GM19455 (cell line): ENCODE data around the gene LGR6.
"Not testable (repeated sequence)": the region's sequence is repeated elsewhere in the genome, so short reads cannot be mapped to it uniquely, and the experiment has no call there.

Source experiments
- ATAC-seq: cut with Tn5 transposase; IDR thresholded peaks from one replicate; pipeline ENCODE4 v1.9.1; 2021; ENCODE audit not compliant: unreplicated experiment

The LGR6 gene

GRCh38 chr1:202158810-202159533 is 34.6 kb upstream of the LGR6 start:
- no peak for ATAC-seq

GRCh38 chr1:202159534-202160371 is 33.8 kb upstream of the LGR6 start:
- peak; percentile 32 for ATAC-seq

DNA sequence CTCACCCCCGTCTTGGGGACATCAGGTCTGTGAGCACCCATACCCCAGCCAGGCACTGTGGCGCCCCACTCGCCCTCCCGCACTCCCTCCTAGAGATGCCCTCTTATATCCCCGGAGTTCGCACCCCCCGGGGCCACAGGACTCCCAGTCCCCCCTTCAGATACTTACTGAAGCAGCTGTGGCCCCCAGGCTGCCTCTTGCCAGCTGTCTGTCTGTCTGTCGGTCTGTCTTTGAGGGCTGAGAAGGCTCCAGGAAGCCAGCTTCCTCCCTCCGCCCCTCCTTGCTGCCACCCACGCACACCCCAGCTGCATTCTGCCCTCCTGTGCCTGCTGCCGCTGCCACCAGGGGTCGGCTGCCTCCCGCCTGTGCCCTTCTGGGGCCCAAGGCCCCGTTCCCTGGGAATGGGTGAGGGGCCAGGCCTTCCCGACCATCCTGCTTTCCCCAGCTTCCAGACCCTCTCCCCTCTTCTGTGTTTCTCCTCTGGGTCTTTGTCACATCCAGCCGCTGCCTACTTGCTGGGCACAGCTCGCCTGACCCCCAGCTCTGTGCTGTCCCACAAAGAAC is 33.1 kb upstream of the LGR6 start, which contains the start of gene PTPN7:
Gene PTPN7, minus strand, starts transcription at position 226 of the 564 bp plus-strand sequence. CDS start 1,200 bp downstream, outside the sequence.
- peak; percentile 41 for ATAC-seq

DNA sequence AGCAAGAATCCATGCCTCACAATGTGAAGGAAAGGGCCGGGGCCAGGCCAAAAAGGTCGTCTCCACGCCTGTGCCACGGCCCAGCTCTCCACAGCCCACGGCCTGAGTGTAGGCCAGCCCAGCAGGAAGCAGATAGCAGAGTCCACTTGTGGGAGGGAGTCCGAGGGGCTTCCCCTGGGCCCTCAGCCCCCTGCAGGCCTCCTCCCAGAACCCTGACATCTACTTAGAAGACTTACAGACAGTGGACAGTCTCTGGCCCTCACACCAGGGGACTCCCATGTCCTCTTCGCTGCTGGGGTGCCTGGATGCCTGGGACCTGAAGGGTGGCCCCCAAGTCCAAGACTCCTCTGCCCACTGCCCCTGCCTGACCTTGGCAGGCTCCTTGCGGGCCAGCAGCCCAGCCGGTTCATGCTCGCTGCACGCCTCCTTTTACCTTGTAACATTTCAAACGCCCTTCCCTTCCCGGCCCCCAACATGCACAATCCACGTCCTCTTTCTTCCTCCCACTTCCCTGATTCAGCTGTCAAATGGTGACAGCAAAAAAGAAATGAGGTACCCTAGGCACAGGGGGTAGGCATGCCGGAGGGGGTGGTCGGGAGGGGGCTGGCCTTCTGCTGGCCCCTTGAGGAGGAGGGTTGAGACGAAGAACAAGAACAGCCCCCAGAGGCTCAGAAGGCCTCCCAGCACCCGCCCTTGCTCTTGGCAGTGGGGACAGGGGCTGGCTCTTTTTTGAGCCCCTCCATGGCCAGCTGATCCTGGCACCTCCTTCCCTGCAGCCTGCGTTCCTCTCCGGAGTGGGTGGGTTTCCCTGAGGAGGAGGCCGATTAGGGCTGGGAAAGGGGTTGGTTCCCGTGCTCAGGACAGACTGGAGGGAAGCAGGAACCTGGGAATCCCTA is 32.2 kb upstream of the LGR6 start:
- ATAC-seq = no peak

DNA sequence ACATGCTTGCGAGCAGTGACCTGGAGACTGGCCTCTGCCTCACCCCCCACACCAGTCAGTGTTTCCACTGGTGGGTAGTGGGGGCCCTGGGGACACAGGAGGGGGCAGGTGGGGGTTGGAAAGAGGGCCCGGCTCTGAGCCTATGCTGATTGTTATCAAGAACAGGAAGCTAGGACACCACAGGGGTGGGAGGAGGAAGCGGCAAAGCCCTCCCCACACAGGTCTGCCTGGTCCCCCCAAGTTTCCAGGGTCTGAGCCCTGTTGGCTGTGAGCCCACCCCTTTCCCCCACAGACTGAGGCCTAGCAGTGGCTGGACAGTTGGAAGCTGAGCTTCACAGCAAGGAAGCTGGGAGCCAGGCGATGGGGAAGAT is 31.6 kb upstream of the LGR6 start:
- ATAC-seq = no peak

- no peak for ATAC-seq
These were observed 30.9 kb upstream of the LGR6 start for GRCh38 chr1:202162418-202163280.

GRCh38 chr1:202163281-202164270 is 30.0 kb upstream of the LGR6 start:
- ATAC-seq = no peak

- no peak for ATAC-seq
These were observed 29.1 kb upstream of the LGR6 start for GRCh38 chr1:202164271-202165037.

DNA sequence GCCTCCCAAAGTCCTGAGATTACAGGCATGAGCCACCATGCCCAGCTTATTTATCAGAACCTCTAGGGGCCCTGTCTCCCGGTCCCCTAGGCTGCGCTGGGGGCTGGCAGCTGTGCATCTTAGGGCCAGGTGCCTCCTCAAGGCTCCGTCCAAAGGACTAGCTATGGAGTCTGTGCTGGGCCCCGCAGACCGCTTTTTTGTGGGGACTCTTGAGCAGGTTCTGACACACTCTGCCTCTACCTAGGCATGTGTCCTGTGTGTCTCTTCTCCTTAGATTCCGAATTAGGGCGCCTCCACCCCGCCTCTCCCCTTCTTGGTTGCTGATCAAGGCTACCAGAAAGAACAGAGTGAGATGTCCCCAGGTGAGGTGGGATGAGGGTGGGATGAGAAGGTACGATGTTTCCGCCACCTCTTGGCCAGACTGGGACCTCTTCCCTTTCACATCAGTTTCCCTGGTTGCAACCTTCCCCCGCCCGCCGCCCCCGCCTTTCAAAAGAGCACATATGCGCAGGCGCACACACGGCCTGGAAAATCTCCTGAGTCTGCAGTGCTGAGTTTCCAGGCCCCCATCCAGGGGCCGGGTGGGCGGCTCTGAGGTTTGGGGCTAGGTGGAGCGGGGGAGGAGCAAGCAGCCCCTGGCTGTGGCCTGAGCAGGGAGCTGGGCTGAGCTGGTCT is 28.2 kb upstream of the LGR6 start:
- ATAC-seq = no peak

DNA sequence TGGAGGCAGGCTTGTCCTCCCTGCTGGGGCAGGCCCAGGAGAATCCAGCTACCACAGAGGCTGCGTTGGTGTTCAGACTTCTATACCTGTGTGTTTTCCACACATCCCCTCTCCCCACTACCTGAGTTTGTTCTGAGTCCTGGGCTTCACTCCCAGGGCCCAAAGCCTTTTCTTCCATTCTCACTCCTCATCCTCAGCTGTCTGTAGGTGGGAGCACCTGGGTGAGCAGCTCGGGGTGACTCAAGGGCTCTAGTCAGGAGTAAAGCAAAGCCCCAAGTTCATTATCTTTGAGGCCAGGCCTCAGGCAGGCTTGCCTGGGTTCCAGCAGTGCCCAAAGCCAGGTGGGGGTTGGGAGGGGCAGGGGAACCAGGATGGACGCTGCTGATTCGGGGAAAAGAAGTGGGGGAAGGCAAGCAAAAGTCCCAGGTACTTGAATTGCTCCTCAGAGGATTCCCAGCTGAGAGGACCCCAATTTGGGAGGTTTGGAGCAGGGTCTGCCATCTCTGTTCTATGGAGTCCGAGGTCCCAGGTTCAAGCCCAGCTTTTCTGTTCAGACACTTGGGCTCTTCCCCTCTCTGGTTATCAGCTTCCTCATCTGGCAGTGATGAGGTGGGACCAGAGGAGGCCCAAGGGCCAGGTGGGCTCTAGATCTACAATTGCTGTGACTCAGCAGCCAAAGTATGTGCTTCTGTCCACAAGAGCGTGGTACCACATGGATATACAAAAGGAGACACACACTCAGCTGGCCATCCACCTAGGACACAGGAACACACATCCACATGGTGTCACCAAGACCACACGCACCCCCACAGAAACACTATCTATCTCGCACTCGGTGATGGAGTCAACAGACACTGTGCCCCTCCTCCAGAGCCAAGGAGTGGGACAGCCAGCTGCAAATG is 27.4 kb upstream of the LGR6 start:
- ATAC-seq = no peak

DNA sequence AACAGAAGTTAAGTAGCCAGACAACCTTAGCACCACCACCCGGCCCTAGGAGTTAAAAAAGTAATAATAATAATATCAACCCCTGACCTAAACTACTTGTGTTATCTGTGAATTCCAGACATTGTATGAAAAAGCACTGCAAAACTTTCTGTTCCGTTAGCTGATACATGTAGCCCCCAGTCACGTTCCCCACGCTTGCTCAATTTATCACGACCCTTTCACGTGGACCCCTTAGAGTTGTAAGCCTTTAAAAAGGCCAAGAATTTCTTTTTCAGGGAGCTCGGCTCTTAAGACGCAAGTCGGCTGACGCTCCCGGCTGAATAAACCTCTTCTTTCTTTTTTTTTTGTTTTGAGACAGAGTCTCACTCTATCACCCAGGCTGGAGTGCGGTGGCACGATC is 26.5 kb upstream of the LGR6 start:
- not testable (repeated sequence) for ATAC-seq

GRCh38 chr1:202167708-202168415 is 25.7 kb upstream of the LGR6 start:
- no peak for ATAC-seq

DNA sequence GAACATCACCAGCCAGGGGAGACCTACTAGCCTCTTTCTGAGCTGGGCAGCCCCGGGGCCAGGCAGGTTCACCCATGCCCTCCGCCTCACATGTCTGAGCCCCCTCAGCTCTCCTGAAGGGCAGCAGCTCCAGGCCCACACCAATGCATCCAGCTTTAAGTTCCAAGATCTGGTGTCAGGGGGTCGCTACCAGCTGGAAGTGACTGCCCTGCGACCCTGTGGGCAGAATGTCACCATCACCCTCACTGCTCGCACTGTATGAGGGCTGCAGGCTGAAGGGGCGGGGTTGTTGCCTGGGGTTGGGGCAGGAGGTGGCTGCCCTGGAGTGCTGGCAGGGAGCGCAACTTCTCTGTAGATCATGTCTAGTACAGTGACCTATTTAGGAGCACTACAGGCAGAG is 24.7 kb upstream of the LGR6 start:
- ATAC-seq = no peak

DNA sequence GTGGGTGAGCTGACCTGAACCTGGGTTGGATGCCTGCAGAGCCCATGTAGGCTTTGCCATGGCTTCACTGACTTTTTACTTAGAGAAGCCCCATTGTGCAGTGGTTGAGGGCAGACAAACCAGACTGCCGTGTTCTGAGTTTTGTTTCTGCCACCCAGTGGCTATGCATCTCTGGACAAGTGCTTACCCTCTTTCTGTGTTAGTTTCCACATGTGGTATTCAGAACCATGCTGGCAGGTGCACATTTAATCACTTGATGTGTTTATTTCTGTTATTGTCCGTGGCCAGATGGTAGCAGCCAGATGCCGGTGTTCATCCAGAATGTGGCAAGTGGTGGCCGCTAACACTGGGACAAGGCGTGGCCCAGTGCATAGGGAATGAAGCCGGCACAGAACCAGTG is 22.9 kb upstream of the LGR6 start:
- no peak for ATAC-seq

- ATAC-seq = no peak
These were observed 22.1 kb upstream of the LGR6 start for GRCh38 chr1:202171292-202172014.
